Panc1 (cell line): ENCODE measurements around the gene CCDC107. TPM values are rescaled to one million over a fixed set of nuclear protein-coding genes. Genes with fewer than 3 reads are reported as not detected.

ENCODE experiments used
- ATAC-seq: fragments of 200-7000 bp; cut with Tn5 transposase; 2 replicates; pipeline ENCODE4 v1.9.1; 2020; ENCODE audit warnings: mild to moderate bottlenecking, moderate library complexity
- BruUV-seq: library from RNA; stranded (reverse); fragments of 400-500 nt; replicated peaks from 2 replicates; lab custom pipeline; 2021; lab: Mats Ljungman, UMichigan
- CTCF ChIA-PET: fragments of 300-600 bp; sonication (Branson Sonifier 250); formaldehyde crosslinking; loops from one replicate; lab custom pipeline; 2022; ENCODE audit warnings: antibody characterized with exemption; lab: Charles Lee
- POLR2A ChIA-PET: fragments of 300-600 bp; sonication (Branson Sonifier 250); formaldehyde crosslinking; loops from one replicate; lab custom pipeline; 2022; ENCODE audit warnings: antibody characterized with exemption; lab: Charles Lee
- DNase-seq: peaks from one replicate; pipeline ENCODE4 v3.0.0-alpha.2; 2010; ENCODE audit warnings: low read depth, low spot score
- H3K27ac ChIP-seq: 2 replicates; pipeline ENCODE4 v1.5.1; 2011; ENCODE audit warnings: mild to moderate bottlenecking, low read length, inconsistent platforms
- H3K27me3 ChIP-seq: fragments of 200-500 bp; sonication (Bioruptor generic); 2 replicates; pipeline ENCODE4 v1.6.0; 2014; ENCODE audit warnings: low read length, inconsistent platforms; ENCODE audit not compliant: control insufficient read depth, insufficient read depth
- H3K36me3 ChIP-seq: fragments of 200-500 bp; sonication (Bioruptor generic); 2 replicates; pipeline ENCODE4 v1.5.1; 2014; ENCODE audit warnings: inconsistent platforms, mild to moderate bottlenecking, low read length, moderate library complexity; ENCODE audit not compliant: control insufficient read depth, insufficient read depth
- H3K4me1 ChIP-seq: 2 replicates; pipeline ENCODE4 v1.5.1; 2011; ENCODE audit warnings: inconsistent platforms, mild to moderate bottlenecking, low read length, moderate library complexity; ENCODE audit not compliant: control insufficient read depth, insufficient read depth
- H3K4me3 ChIP-seq, 2 experiments: 2 replicates each; pipeline ENCODE4 v1.5.1; 2011 to 2012; ENCODE audit warnings: low read depth in 2 of 2, low read length in 2 of 2, mild to moderate bottlenecking in 2 of 2, inconsistent platforms in 1 of 2, moderate library complexity in 1 of 2
- H3K9me3 ChIP-seq: fragments of 200-500 bp; sonication (Bioruptor generic); 2 replicates; pipeline ENCODE4 v1.5.1; 2014; ENCODE audit warnings: low read depth, mild to moderate bottlenecking, inconsistent platforms, low read length, moderate library complexity; ENCODE audit not compliant: control insufficient read depth, insufficient read depth
- CTCF ChIP-seq: fragments of 450-650 bp; IDR thresholded peaks from 2 replicates; pipeline ENCODE4 v1.5.1; 2017; ENCODE audit warnings: mild to moderate bottlenecking
- POLR2AphosphoS5 ChIP-seq: IDR thresholded peaks from 2 replicates; pipeline ENCODE4 v1.6.1; 2012; ENCODE audit warnings: mild to moderate bottlenecking, low read depth, low read length, moderate library complexity
- REST ChIP-seq, 2 experiments: IDR thresholded peaks; 2 replicates each; pipeline ENCODE4 v1.6.1; 2011 to 2012; ENCODE audit warnings: low read depth in 2 of 2, control low read depth in 1 of 2, low read length in 1 of 2, mild to moderate bottlenecking in 1 of 2, moderate library complexity in 1 of 2; ENCODE audit not compliant: insufficient read depth in 1 of 2
- SIN3A ChIP-seq: IDR thresholded peaks from 2 replicates; pipeline ENCODE4 v1.6.1; 2012; ENCODE audit warnings: low read depth, mild to moderate bottlenecking, low read length, moderate library complexity, borderline replicate concordance; ENCODE audit not compliant: insufficient read depth
- TCF7L2 ChIP-seq: IDR thresholded peaks from 2 replicates; pipeline ENCODE4 v1.6.1; 2011; ENCODE audit warnings: mild to moderate bottlenecking, low read depth, low read length, inconsistent platforms
- in situ Hi-C: cut with HindIII; loops from 2 replicates; pipeline ENCODE4 v1.10.0; 2016; ENCODE audit warnings: low sequenced_read_pairs, low pct_unique_long_range_greater_than_20kb
- intact Hi-C: fragments of 100-400 bp; cut with micrococcal nuclease; formaldehyde crosslinking; loops from one replicate; pipeline ENCODE4 v1.10.0; 2022; ENCODE audit not compliant: unreplicated experiment
- total RNA-seq: library from RNA; stranded (reverse); gene quantifications from one replicate; pipeline ENCODE4 v1.2.1, GENCODE V29; 2021; ENCODE audit not compliant: unreplicated experiment

CCDC107 gene
- total RNA-seq, 1 experiment from 2014 or later, result 39.9 TPM

DNA sequence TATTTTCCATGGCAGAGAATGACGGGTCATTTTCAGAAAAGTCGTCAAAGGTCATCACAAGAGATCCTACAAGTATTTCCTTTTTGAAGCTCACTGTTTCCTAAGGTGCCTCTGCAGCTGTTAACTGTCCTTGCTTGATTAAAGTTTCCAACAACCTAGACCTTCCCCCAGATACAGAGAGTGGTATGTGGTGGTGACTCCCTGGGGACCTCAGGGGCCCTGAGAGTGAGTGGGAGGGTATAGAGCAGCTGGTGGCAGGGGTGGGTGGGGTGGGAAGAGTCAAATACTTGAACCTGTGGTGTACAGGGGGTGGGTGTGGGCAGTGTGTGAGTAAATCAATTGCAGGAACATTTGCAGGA, 38.3 kb upstream of the CCDC107 start:
- TF ChIP-seq CTCF (no peak), SIN3A (no peak), POLR2AphosphoS5 (no peak), REST (IDR thresholded peaks at IDR 0.05; ENCODE audit: insufficient read depth in 1 of 2, low read depth in 2 of 2, low read length in 1 of 2) (no peak), TCF7L2 (no peak)
- H3K4me3 ChIP-seq, result no peak overlapping the region
- H3K27me3 ChIP-seq, result 0 out of 2 replicates have a peak, but pooled peaks cover 5% of the 10 kb centered on the region
- no peaks in the 10 kb centered on the region for H3K9me3 ChIP-seq
- ChIA-PET CTCF (no interaction called here), POLR2A (interaction anchor here (0.7 kb wide), 1 partner anchor 89 kb away, joined by 7 read pairs; no protein-coding TSS in a partner anchor)
- BruUV-seq, result no TSS peak
- DNase-seq (no peak), ATAC-seq (no peak)
- no peaks in the 10 kb centered on the region for H3K36me3 ChIP-seq
- in situ Hi-C loops (no loop called here), intact Hi-C loops (no loop called here)
- no peaks in the 10 kb centered on the region for H3K4me1 ChIP-seq
- no peak overlapping the region for H3K27ac ChIP-seq

DNA sequence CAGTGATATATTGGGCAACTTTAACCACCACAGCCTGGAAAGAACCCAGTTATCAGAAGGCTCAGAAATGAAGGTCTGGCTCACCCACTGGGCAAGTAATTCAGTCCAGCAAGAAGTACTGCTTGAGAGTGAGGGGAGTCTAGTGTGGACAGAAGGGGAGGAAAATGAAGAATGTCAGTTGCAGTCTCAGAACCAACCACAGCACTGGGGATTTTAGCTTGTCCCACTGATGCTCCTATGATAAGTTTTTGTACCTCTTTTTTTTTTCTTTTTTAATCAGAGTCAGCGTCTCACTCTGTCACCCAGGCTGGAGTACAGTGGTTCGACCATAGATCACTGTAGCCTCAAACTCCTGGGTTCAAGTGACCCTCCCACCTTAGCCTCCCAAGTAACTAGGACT, 30.5 kb upstream of the CCDC107 start:
- intact Hi-C loops (no loop called here), in situ Hi-C loops (no loop called here)
- no peak for DNase-seq
- Histone ChIP-seq H3K27ac (no peak overlapping the region), H3K36me3 (no peaks in the 10 kb centered on the region), H3K4me1 (no peaks in the 10 kb centered on the region), H3K9me3 (no peaks in the 10 kb centered on the region), H3K27me3 (no peaks in the 10 kb centered on the region), H3K4me3 (no peak overlapping the region)
- ChIA-PET CTCF (no interaction called here), POLR2A (interaction anchor here (0.7 kb wide), 1 partner anchor 46 kb away, joined by 10 read pairs; no protein-coding TSS in a partner anchor)
- no TSS peak for BruUV-seq
- no peak for TF ChIP-seq SIN3A
- TF ChIP-seq CTCF, result no peak
- no peak for TF ChIP-seq TCF7L2
- TF ChIP-seq REST (IDR thresholded peaks at IDR 0.05; ENCODE audit: insufficient read depth in 1 of 2, low read depth in 2 of 2, low read length in 1 of 2), result no peak
- ATAC-seq, result no peak
